GM04503 (cell line): ENCODE data around the gene MBD1.
"Not testable (repeated sequence)": the region's sequence is repeated elsewhere in the genome, so short reads cannot be mapped to it uniquely, and the experiment has no call there.

Experiments
- DNase-seq: peaks from one replicate; pipeline ENCODE4 v3.0.0-alpha.2; 2012; ENCODE audit warnings: low read depth

Gene MBD1

GRCh38 chr18:50273203-50274043 is 7.9 kb downstream of the MBD1 start:
- no peak for DNase-seq

GRCh38 chr18:50272568-50272967 is 8.8 kb downstream of the MBD1 start:
- DNase-seq = no peak

- no peak for DNase-seq
Measured at GRCh38 chr18:50268022-50268747, 13.1 kb downstream of the MBD1 start.

GRCh38 chr18:50266248-50266704 is 15.0 kb downstream of the MBD1 start, which contains the start of gene CFAP53:
Gene CFAP53, minus strand, starts transcription at chr18:50266495. Its CDS starts 91 bp downstream, at chr18:50266404.
- peak; percentile 37 for DNase-seq

- DNase-seq = no peak
Measured at GRCh38 chr18:50262977-50263376, 18.3 kb downstream of the MBD1 start.

GRCh38 chr18:50250935-50251334 is 30.4 kb downstream of the MBD1 start:
- DNase-seq = no peak

- no peak for DNase-seq
Measured at GRCh38 chr18:50249576-50249975, 31.7 kb downstream of the MBD1 start.

GRCh38 chr18:50247561-50247960 is 33.8 kb downstream of the MBD1 start:
- no peak for DNase-seq

- DNase-seq = not testable (repeated sequence)
Measured at GRCh38 chr18:50241768-50242167, 39.6 kb downstream of the MBD1 start.

- no peak for DNase-seq
Measured at GRCh38 chr18:50240080-50240563, 41.2 kb downstream of the MBD1 start.

GRCh38 chr18:50232419-50232818 is 48.9 kb downstream of the MBD1 start:
- no peak for DNase-seq

- no peak for DNase-seq
Measured at GRCh38 chr18:50231621-50232020, 49.7 kb downstream of the MBD1 start.

- not testable (repeated sequence) for DNase-seq
Measured at GRCh38 chr18:50220249-50220648, 61.1 kb downstream of the MBD1 start.
